BE2C (cell line): ENCODE results near the gene SARDH.

Experiments
- DNase-seq: peaks from one replicate; pipeline ENCODE4 v3.0.0-alpha.2; 2020
- H3K27me3 ChIP-seq: fragments of 250-450 bp; sonication (Bioruptor Pico); 2 replicates; pipeline ENCODE4 v1.5.1; 2020; ENCODE audit warnings: mild to moderate bottlenecking
- H3K36me3 ChIP-seq: fragments of 250-450 bp; sonication (Bioruptor Pico); 2 replicates; pipeline ENCODE4 v1.5.1; 2020; ENCODE audit warnings: mild to moderate bottlenecking
- H3K4me1 ChIP-seq: fragments of 250-450 bp; sonication (Bioruptor Pico); 2 replicates; pipeline ENCODE4 v1.5.1; 2020
- H3K4me3 ChIP-seq: 2 replicates; pipeline ENCODE4 v1.5.1; 2011; ENCODE audit warnings: low read depth, low read length
- H3K9me3 ChIP-seq: fragments of 250-450 bp; sonication (Bioruptor Pico); 2 replicates; pipeline ENCODE4 v1.5.1; 2020
- CTCF ChIP-seq: IDR thresholded peaks from 2 replicates; pipeline ENCODE4 v1.5.1; 2012; ENCODE audit warnings: mild to moderate bottlenecking, low read depth, low read length

The SARDH gene

DNA sequence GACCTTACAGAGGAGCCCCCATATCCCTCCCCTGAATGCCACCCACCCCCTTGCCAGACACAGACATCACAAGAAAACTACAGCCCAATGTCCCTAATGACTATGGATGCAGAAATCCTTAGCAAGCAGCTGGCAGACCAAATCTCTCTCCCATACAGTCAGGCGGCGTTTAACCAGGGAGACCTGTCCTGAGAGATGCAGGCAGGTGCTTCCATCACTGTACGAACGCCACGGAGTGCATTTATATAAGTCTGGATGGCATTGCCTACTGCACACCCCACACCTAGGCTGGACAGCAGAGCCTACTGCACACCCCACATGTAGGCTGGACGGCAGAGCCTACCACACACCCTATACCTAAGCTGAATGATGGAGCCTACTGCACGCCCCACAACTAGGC lies 34.4 kb upstream of the SARDH start:
- no peak for TF ChIP-seq CTCF
- DNase-seq = peak; percentile 1
- no peak overlapping the region for H3K4me3 ChIP-seq
- no peaks in the 10 kb centered on the region for H3K4me1 ChIP-seq
- H3K9me3 ChIP-seq = peaks cover 4% of the 10 kb centered on the region
- no peaks in the 10 kb centered on the region for H3K27me3 ChIP-seq
- peaks cover 82% of the 10 kb centered on the region for H3K36me3 ChIP-seq

DNA sequence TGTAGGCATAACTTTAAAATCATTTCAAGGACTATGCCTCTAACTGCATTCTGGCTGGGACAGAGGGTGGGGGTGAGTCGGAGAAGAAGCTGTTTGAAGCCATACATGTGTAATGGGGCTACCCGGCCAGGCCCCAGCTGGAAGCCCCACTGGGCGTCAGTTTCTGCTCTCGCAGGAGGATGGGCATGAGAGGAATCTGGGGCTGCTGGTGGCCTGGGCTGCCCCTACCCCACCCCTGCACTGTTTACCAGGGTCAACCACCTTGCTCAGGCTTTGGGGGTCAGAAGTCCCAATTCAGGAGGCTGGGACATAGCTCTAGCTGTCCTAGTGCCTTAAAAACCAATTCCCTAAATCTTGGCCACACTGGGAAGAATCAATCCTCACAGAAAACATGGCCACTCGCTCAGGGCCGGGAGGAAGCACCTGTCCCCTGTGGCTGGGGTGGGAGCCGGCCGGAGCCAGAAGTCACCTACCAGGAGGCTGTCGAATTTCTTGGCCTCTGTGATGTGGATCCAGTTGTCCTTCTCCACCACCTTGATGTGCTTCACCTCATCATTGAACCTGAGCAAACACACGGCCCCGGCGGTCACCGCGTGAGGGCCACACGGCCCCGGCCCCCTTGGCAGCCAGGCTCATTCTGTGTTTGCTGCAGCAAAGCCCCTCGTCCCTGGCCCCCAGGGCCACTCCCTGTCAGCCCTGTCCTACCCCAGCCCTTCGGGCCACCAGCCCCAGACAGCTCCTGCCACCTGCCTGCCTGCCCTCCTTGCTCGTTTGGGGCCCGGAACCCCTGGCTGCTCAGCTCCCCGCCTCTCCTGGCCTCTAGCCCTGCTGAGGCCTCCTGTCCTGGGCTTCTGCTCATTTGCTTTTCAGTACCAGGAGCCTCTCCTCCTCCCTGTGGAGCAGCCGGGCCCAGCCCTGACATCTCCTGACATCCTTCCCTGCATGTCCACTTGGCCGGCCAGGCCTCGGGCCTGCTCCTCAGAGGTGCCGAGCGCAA lies 33.6 kb upstream of the SARDH start:
- Histone ChIP-seq H3K36me3 (peaks cover 82% of the 10 kb centered on the region), H3K4me1 (no peaks in the 10 kb centered on the region), H3K27me3 (no peaks in the 10 kb centered on the region), H3K4me3 (no peak overlapping the region), H3K9me3 (peaks cover 4% of the 10 kb centered on the region)
- TF ChIP-seq CTCF = no peak
- DNase-seq = peak; percentile 4

DNA sequence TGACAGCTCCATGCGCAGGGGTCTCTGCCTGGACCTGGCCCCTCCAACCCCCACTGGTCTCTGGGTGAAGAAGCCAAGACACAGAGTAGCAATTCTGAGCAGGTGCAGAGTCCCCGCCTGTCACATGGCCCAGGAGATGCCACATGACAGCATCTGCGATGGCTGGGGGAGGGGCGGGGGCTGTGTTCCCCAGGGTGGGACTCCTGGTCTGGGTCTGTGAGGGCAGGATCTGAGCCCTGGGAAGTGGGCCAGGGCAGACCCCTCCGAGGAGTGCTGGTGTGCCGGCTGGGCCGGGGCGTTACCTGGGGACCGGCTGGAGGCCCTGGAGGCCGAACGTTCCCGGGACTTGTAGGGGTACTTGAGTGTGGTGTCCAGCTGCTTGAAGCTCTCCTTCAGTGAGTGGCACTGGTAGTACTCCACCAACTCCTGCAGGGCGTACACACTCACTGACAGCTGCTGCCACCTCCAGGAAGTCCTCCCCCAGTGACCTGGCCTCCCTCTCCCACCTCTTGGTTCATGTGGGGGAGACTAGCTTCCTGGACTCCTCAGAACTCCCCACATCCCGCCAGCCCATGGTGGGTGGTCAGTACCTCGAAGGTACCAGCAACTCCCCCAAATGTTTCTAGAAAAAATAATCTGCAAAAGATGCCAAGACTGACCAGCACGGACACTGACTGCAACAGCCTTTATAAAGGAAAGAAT lies 32.1 kb upstream of the SARDH start:
- Histone ChIP-seq H3K4me3 (no peak overlapping the region), H3K4me1 (no peaks in the 10 kb centered on the region), H3K27me3 (no peaks in the 10 kb centered on the region), H3K36me3 (peaks cover 71% of the 10 kb centered on the region), H3K9me3 (peaks cover 4% of the 10 kb centered on the region)
- no peak for TF ChIP-seq CTCF
- peak; percentile 27 for DNase-seq

DNA sequence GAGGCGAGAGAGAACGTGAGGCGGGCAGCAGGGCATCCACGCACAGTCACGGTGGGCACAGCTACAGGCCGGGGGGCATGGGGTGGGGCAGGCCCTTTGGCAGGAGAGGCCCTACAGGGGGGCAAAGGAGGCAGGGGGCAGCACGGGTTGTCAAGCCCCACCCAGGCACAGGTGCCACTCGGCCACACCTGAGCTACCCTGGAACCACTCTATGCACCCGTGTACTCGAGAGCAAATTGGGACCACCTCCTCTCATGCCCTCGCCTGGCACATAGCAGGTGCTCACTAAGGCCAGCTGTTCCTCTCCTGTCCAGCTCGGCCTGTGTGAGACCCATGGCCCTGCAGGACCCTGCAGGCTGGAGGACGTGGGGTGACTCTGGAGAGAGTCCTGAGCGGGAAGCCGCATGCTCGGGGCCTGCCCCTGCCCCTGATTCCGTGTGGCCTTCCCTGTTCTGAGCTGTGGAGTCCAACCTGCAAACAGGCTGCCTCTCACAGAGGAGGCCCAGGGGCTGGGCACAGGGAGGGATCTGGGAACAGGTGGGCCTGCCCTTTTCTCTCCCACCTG lies 31.4 kb upstream of the SARDH start:
- Histone ChIP-seq H3K9me3 (peaks cover 4% of the 10 kb centered on the region), H3K36me3 (peaks cover 68% of the 10 kb centered on the region), H3K4me1 (no peaks in the 10 kb centered on the region), H3K4me3 (no peak overlapping the region), H3K27me3 (no peaks in the 10 kb centered on the region)
- no peak for TF ChIP-seq CTCF
- peak; percentile 5 for DNase-seq

GRCh38 chr9:133768859-133769510 lies 30.8 kb upstream of the SARDH start:
- no peak overlapping the region for H3K4me3 ChIP-seq
- peaks cover 66% of the 10 kb centered on the region for H3K36me3 ChIP-seq
- peak; percentile 54 for TF ChIP-seq CTCF
- peak; percentile 47 for DNase-seq
- H3K4me1 ChIP-seq = no peaks in the 10 kb centered on the region
- no peaks in the 10 kb centered on the region for H3K27me3 ChIP-seq
- peaks cover under 1% of the 10 kb centered on the region; the same call in 1 of the 2 replicates for H3K9me3 ChIP-seq
